Measurements from ENCODE around the gene SPOCK1.

The SPOCK1 gene

GRCh38 chr5:137280656-137281055 is 218.5 kb downstream of the SPOCK1 start:
- TF ChIP-seq CTCF (IDR thresholded peaks at IDR 0.05; ENCODE audit: low read depth, low read length, missing control alignments), result no peak
- no peak for DNase-seq
- in situ Hi-C loops (cut with HindIII; ENCODE audit: low pct_ligation_motif_present, low sequenced_read_pairs), result no loop called here
- no peaks in the 10 kb centered on the region for H3K36me3 ChIP-seq (replicated peaks)
- no peak overlapping the region for H3K4me3 ChIP-seq (ENCODE audit: low read depth, low read length)
- no peak overlapping the region for H3K27ac ChIP-seq
- no peaks in the 10 kb centered on the region for H3K27me3 ChIP-seq (replicated peaks)

- H3K36me3 ChIP-seq (replicated peaks), result no peaks in the 10 kb centered on the region
- in situ Hi-C loops (cut with HindIII; ENCODE audit: low pct_ligation_motif_present, low sequenced_read_pairs), result no loop called here
- H3K4me3 ChIP-seq (ENCODE audit: low read depth, low read length), result no peak overlapping the region
- no peak overlapping the region for H3K27ac ChIP-seq
- TF ChIP-seq CTCF (IDR thresholded peaks at IDR 0.05; ENCODE audit: low read depth, low read length, missing control alignments), result no peak
- DNase-seq, result no peak
- no peaks in the 10 kb centered on the region for H3K27me3 ChIP-seq (replicated peaks)
Observed at GRCh38 chr5:137279521-137280231, 219.4 kb downstream of the SPOCK1 start.

- Histone ChIP-seq H3K27me3 (replicated peaks) (no peaks in the 10 kb centered on the region), H3K36me3 (replicated peaks) (no peaks in the 10 kb centered on the region), H3K27ac (no peak overlapping the region), H3K4me3 (ENCODE audit: low read depth, low read length) (no peak overlapping the region)
- no peak for DNase-seq
- no peak for TF ChIP-seq CTCF (IDR thresholded peaks at IDR 0.05; ENCODE audit: low read depth, low read length, missing control alignments)
- in situ Hi-C loops (cut with HindIII; ENCODE audit: low pct_ligation_motif_present, low sequenced_read_pairs), result no loop called here
Observed at GRCh38 chr5:137278476-137278875, 220.7 kb downstream of the SPOCK1 start.

- H3K36me3 ChIP-seq (replicated peaks), result no peaks in the 10 kb centered on the region
- in situ Hi-C loops (cut with HindIII; ENCODE audit: low pct_ligation_motif_present, low sequenced_read_pairs), result no loop called here
- no peaks in the 10 kb centered on the region for H3K27me3 ChIP-seq (replicated peaks)
- no peak overlapping the region for H3K4me3 ChIP-seq (ENCODE audit: low read depth, low read length)
- no peak overlapping the region for H3K27ac ChIP-seq
- TF ChIP-seq CTCF (IDR thresholded peaks at IDR 0.05; ENCODE audit: low read depth, low read length, missing control alignments), result no peak
- no peak for DNase-seq
Observed at GRCh38 chr5:137275083-137275482, 224.0 kb downstream of the SPOCK1 start.

- no peaks in the 10 kb centered on the region for H3K36me3 ChIP-seq (replicated peaks)
- no peak for DNase-seq
- H3K27me3 ChIP-seq (replicated peaks), result no peaks in the 10 kb centered on the region
- H3K4me3 ChIP-seq (ENCODE audit: low read depth, low read length), result no peak overlapping the region
- TF ChIP-seq CTCF (IDR thresholded peaks at IDR 0.05; ENCODE audit: low read depth, low read length, missing control alignments), result no peak
- in situ Hi-C loops (cut with HindIII; ENCODE audit: low pct_ligation_motif_present, low sequenced_read_pairs), result no loop called here
- H3K27ac ChIP-seq, result no peak overlapping the region
Observed at GRCh38 chr5:137273511-137273910, 225.6 kb downstream of the SPOCK1 start.

GRCh38 chr5:137272831-137273230 is 226.3 kb downstream of the SPOCK1 start:
- TF ChIP-seq CTCF (IDR thresholded peaks at IDR 0.05; ENCODE audit: low read depth, low read length, missing control alignments), result no peak
- in situ Hi-C loops (cut with HindIII; ENCODE audit: low pct_ligation_motif_present, low sequenced_read_pairs), result no loop called here

More at GRCh38 chr5:137272831-137273230, 226.3 kb downstream of the SPOCK1 start:
- Histone ChIP-seq H3K27ac (no peak overlapping the region), H3K4me3 (ENCODE audit: low read depth, low read length) (no peak overlapping the region), H3K27me3 (replicated peaks) (no peaks in the 10 kb centered on the region), H3K36me3 (replicated peaks) (no peaks in the 10 kb centered on the region)
- DNase-seq, result no peak
